AML-193 (cell line): Measurements from ENCODE around the gene SUN1.
"Not testable (repeated sequence)": the region's sequence is repeated elsewhere in the genome, so short reads cannot be mapped to it uniquely, and the experiment has no call there.

ENCODE experiments used
- DNase-seq, 2 experiments: peaks; one replicate each; lab custom pipeline; 2025; lab: John Stamatoyannopoulos, UW

SUN1 gene

GRCh38 chr7:857661-858060 lies 25.4 kb downstream of the SUN1 start:
- DNase-seq: no peak

- DNase-seq: no peak
Measured at GRCh38 chr7:859359-860030, 27.2 kb downstream of the SUN1 start.

GRCh38 chr7:860149-860548 lies 27.9 kb downstream of the SUN1 start:
- DNase-seq: no peak

- DNase-seq: no peak
Measured at GRCh38 chr7:861222-861621, 28.9 kb downstream of the SUN1 start.

GRCh38 chr7:862157-862556 lies 29.9 kb downstream of the SUN1 start:
- no peak for DNase-seq

- no peak for DNase-seq
Measured at GRCh38 chr7:863106-863505, 30.8 kb downstream of the SUN1 start.

- no peak for DNase-seq
Measured at GRCh38 chr7:865921-866320, 33.6 kb downstream of the SUN1 start.

GRCh38 chr7:867001-867405 lies 34.7 kb downstream of the SUN1 start:
- DNase-seq: no peak

- no peak for DNase-seq
Measured at GRCh38 chr7:867406-868188, 35.3 kb downstream of the SUN1 start.

- DNase-seq: no peak
Measured at GRCh38 chr7:868189-868486, 35.9 kb downstream of the SUN1 start.

- no peak for DNase-seq
Measured at GRCh38 chr7:869348-869747, 37.1 kb downstream of the SUN1 start.

- no peak for DNase-seq
Measured at GRCh38 chr7:871900-872537, 39.7 kb downstream of the SUN1 start.

- DNase-seq: not testable (repeated sequence)
Measured at GRCh38 chr7:872685-873084, 40.4 kb downstream of the SUN1 start.

GRCh38 chr7:873367-874002 lies 41.2 kb downstream of the SUN1 start:
- peak; percentile 77 to 85 for DNase-seq

- no peak for DNase-seq
Measured at GRCh38 chr7:874031-874749, 41.9 kb downstream of the SUN1 start.

GRCh38 chr7:875051-875450 lies 42.8 kb downstream of the SUN1 start:
- no peak for DNase-seq

- DNase-seq: no peak
Measured at GRCh38 chr7:875476-876076, 43.3 kb downstream of the SUN1 start.

GRCh38 chr7:876077-876971 lies 44.0 kb downstream of the SUN1 start, which contains the start of gene GET4:
GET4 (plus strand) TSS chr7:876554; CDS start chr7:876646, 92 bp downstream.
- DNase-seq: peak; percentile 72 to 73

- peak; percentile 24 to 36 for DNase-seq
Measured at GRCh38 chr7:876972-877311, 44.7 kb downstream of the SUN1 start.

GRCh38 chr7:877312-878232 lies 45.3 kb downstream of the SUN1 start:
- no peak for DNase-seq
